GM18870 (cell line): Measurements from ENCODE around the gene THAP7.
"Not testable (repeated sequence)": the region's sequence is repeated elsewhere in the genome, so short reads cannot be mapped to it uniquely, and the experiment has no call there.

Experiments used
- ATAC-seq: cut with Tn5 transposase; IDR thresholded peaks from one replicate; pipeline ENCODE4 v1.9.1; 2021; ENCODE audit warnings: moderate library complexity; ENCODE audit not compliant: unreplicated experiment

Gene THAP7

DNA sequence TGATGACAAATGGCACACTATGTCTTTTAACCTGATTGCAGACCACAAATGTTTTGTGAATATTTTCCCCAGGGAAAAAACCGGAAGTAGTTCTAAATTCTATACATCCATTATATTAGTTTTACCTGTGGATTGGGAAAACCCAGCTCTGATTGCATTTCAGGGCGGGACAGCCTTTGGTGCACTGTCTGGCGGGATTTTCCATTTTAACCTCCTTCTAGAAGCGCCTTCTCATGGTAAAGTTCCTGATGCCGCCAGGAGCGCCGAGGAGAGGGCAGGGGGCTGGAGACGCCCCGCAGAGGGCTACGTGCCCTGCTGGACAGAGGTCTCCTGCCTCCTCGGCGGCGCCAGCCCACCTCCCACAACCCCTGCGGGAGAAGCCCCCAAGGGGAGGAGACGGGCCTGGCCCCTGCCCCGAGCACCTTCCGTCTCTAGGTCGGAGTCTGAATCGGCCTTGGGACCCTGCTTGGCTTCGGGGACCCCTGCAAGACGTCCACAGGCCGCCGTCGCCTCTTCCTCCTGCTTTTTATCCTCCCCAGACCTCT lies 11.8 kb upstream of the THAP7 start:
- ATAC-seq, result no peak

- no peak for ATAC-seq
Measured at GRCh38 chr22:21012446-21013407, 10.8 kb upstream of the THAP7 start.

DNA sequence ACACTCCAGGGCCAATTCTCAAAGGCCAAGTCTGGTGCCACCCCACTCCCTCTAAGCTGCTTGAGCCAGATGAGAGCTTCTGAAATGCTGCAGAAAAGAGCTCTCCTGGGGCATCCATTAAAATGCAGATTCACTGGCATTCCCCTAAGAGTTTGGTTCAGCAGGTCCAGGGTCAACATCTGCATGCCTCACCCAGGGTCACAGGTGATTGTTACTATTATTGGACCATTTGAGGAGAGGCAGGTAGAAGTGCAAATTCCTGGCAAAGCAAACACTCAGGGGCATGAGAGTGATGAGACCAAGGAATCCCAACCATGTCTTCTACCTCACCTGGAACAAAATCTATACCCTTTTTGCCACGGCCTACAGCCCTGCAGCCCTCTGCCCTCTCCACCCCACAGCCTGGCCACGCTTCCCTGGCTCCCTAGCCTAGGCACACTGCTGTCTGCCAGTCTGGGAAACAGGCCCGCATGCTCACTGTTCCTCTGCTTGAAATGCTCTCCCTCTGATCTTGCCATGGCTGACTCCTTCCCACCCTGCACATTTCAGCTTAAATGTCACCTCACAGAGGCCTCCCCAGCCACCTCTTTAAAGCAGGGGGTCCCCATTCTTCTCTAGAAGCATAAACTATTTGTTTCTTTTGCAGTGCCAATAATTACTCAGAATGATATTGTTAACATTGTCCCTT lies 8.7 kb upstream of the THAP7 start:
- no peak for ATAC-seq

DNA sequence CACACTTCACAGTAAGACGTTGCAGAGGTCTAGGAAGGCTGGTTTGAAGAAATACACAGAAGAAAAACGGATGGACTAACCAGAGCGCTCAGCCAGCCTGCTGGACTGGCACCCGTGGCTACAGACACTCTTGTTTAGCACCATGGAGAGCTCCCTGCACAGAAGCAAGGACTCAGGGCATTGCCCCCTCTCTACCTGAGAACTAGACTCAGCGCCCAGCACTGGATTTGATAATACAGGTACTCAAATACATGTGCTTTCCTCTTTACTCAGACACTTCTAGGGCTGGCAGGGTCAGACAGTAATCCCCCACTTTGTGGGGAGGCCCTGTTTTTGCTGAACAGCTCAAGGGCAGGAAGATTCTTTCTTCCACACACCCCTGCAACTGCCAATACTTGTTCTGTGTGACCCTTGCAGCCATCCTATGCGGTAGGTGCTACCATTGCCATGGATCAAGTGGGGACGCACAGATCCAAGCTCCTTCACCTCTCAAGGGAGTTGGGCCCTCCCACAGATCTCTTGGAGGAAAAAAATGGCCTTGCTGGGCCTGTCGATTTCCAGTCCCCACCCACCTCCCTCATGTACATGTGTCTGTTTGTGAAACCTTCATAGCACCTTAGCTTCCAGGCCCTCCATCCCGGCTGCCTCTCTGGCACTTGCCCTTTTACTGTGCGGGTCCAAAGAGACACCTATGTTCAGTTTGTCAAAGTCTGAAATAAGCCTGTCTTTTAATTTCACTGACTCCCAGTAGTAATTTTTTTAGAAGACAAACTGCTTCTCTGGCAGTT lies 7.9 kb upstream of the THAP7 start:
- ATAC-seq, result no peak

DNA sequence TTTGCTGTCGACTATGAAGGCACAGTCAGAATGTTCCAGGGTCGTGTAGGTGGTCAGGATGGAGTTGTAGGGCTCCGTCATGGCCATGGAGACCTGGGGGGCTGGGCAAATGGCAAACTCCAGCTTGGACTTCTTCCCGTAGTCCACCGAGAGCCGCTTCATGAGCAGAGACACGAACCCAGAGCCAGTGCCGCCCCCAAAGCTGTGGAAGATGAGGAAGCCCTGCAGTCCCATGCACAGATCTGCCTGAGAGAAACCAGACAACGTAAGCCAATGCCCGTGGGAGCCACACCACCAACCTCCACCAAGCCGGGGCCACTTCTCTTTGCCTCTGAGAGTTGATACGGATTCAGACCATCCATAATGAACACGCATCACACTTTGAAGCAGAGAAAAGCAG lies 7.3 kb upstream of the THAP7 start:
- ATAC-seq, result not testable (repeated sequence)

DNA sequence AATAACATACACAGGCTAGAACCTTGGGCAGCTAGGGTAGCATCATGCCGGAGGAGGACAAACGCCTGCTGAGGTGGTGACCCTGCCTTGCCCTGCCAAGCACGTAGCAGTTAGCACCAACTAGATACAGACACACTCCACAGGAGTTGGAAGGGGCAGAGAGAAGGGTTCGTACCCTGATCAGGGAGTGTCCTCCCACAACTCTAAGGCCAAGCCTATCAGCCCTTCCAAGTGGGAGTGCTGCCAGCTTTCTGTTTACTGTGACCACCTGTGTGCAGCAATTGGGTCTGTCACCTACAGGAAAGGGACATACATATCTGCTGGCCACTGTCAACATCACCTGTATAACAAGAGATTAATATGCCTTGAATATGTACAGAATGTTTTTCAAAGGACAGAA lies 1.9 kb upstream of the THAP7 start:
- ATAC-seq, result no peak

GRCh38 chr22:21000987-21001600 lies 824 bp downstream of the THAP7 start:
- no peak for ATAC-seq

DNA sequence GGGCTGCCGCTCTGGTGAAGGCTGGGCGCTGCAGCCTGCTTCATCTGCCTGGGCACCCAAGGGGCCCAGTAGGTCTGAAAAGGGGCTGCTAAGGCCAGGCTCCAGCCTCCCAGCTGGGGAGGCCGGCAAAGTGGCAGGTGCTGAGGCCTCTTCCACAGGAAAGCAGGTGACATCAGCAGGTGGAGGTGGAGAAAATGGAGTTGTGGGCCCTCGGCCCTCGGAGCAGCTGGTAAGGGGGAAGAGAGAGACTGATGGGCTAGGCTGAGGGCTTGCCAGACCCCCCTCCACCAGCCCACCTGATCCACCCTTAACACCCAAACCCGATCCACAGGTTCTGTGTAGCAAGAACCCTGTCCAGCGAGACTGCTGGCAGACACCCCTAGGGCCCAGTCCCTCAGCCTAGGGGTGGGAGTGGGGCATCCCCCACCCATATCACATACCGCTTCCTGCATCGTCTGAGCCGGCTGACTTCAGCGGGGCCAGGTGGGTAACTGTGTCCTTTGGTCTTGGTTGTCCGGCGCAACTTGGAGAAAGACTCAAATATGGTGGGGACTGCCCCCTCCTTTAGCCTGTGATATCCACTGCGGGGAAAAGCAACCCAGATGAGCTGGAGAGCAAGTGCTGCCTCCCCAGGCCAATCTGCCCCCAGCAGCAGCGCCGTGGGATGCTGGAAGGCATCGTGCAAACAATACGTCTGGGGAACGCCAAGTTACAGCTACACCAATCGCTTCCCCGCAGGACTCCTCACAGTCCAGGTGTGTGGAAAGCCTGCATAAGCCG lies 1.5 kb downstream of the THAP7 start:
- no peak for ATAC-seq

GRCh38 chr22:20999350-21000206 lies 2.3 kb downstream of the THAP7 start:
- ATAC-seq, result no peak

GRCh38 chr22:20998411-20999336 lies 3.2 kb downstream of the THAP7 start:
- no peak for ATAC-seq

DNA sequence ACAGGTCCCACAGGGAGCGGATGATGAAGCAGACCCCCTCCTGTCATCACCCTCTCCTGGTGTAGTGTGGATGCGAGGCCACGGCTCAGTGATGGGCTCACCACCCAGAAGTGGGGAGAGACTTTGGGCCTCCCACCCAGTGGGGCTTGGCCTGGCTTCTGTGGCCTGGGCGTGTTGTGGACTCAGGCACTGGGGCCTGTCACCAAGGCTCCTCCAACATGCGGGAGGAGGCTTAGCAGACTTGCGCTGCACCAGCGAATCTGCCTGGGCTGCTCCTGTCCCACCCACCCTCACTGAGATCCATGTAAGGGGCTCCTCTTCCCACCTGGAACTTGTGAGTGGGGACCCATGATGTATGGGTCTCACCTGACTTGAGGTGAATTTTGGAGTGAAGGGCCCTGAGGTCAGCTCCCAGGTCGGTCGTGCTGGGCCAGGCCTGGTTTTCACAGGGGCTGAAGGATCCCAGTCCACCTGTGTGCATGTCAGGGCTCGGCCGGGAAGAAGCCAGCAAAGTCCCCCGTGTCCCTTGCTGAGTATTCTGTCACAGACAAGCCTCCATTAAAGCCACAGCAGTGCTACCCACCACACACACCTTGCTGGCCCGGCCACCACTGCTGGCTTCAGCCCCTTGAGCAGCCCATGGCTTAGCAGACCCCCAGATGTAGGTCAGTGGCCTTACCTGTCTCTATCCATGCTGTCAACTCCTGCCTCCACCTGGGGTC lies 4.2 kb downstream of the THAP7 start:
- ATAC-seq, result no peak

- ATAC-seq, result no peak
Measured at GRCh38 chr22:20996598-20997535, 5.1 kb downstream of the THAP7 start.

DNA sequence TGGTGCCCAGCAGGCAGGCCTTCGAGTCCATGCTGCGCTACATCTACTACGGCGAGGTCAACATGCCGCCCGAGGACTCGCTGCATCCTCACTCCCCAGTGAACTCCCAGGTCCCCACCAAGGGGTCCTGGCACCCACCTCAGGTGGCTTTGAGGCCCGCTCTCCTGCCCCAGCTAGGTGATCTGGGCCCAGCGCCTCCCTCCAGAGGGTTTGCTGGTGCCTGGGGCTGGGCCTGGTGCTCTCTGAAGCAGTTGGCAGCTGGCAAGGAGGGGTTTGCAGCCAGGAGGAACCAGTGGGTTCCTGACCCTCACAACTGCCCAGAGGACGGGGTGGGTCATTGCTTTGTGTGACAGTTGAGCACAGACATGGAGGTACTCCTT lies 5.9 kb downstream of the THAP7 start:
- no peak for ATAC-seq

- no peak for ATAC-seq
Measured at GRCh38 chr22:20995329-20996030, 6.4 kb downstream of the THAP7 start.

GRCh38 chr22:20994902-20995241 lies 7.0 kb downstream of the THAP7 start:
- no peak for ATAC-seq
